Thymus (tissue), 11 donors: ENCODE results near the gene EIF3L. TPM values are rescaled to one million over a fixed set of nuclear protein-coding genes. Genes with fewer than 3 reads are reported as not detected.

Experiments used
- DNase-seq, 9 donors: peaks; one replicate each; pipeline ENCODE4 v3.0.0-alpha.2; 2013; ENCODE audit warnings: low spot score in 9 of 9, low read depth in 6 of 9, missing footprints in 1 of 9
- H3K27ac ChIP-seq, 2 donors: one replicate each; pipeline ENCODE4 v1.5.1; 2013; ENCODE audit warnings: control low read depth in 1 of 2, low read depth in 1 of 2, low read length in 1 of 2, mild to moderate bottlenecking in 1 of 2, moderate library complexity in 1 of 2
- H3K27me3 ChIP-seq, 2 donors: one replicate each; pipeline ENCODE4 v1.5.1; 2013; ENCODE audit warnings: low read length in 1 of 2; ENCODE audit not compliant: control insufficient read depth in 2 of 2, insufficient read depth in 1 of 2
- H3K36me3 ChIP-seq, 2 donors: one replicate each; pipeline ENCODE4 v1.5.1; 2013; ENCODE audit warnings: low read length in 1 of 2, mild to moderate bottlenecking in 1 of 2, moderate library complexity in 1 of 2; ENCODE audit not compliant: control insufficient read depth in 2 of 2, insufficient read depth in 2 of 2
- H3K4me1 ChIP-seq, 2 donors: one replicate each; pipeline ENCODE4 v1.5.1; 2013; ENCODE audit warnings: low read length in 2 of 2; ENCODE audit not compliant: control insufficient read depth in 2 of 2, insufficient read depth in 2 of 2
- H3K4me3 ChIP-seq, 2 donors: one replicate each; pipeline ENCODE4 v1.5.1; 2013; ENCODE audit warnings: low read length in 2 of 2, control low read depth in 1 of 2, mild to moderate bottlenecking in 1 of 2
- H3K9me3 ChIP-seq, 2 donors: one replicate each; pipeline ENCODE4 v1.5.1; 2013; ENCODE audit warnings: low read length in 1 of 2, mild to moderate bottlenecking in 1 of 2; ENCODE audit not compliant: control insufficient read depth in 2 of 2, insufficient read depth in 1 of 2
- WGBS: extraction: QIAGEN DNeasy Blood & Tissue Kit; methylation state at CpG from one replicate; pipeline ENCODE4 v1.1.7; 2013; 5-methylcytosine and 5-hydroxymethylcytosine counted together
- polyA plus RNA-seq: library from polyadenylated mRNA; stranded (reverse); fragments of 200-250 nt; gene quantifications from one replicate; pipeline ENCODE4 v1.2.3, GENCODE V29; 2013
- total RNA-seq: library from RNA; stranded (reverse); fragments of 120-200 nt; gene quantifications from one replicate; pipeline ENCODE4 v1.2.4, GENCODE V29; 2013
- donor health status: healthy.

Gene EIF3L
- total and polyA plus RNA-seq, 2 donors: 302 to 698 TPM

DNA sequence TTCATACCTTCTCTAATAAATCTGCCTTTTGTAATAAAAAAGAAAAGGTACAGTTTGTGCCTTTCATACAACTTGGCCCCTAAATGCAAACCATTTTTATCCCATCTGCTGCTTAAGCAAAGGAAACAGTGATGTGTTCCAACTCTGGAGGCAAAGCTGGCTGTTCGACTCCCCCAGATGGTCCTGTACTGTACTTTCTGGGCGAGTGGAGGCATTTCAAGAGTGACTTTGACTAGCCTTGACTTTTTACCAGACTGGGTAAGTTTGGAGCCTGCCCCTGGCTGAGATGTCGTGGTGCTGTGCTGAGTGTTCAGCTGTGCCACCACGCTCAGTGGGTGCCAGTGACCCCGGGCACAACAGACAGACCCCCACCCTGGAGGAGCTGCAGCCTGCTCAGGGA is 67.1 kb downstream of the EIF3L start:
- Histone ChIP-seq H3K27ac (no peak overlapping the region), H3K4me3 (no peak overlapping the region), H3K9me3 (no peaks in the 10 kb centered on the region), H3K4me1 (peaks cover 0 to 3% of the 10 kb centered on the region in 2 donors), H3K36me3 (peaks cover 19 to 40% of the 10 kb centered on the region in 2 donors), H3K27me3 (no peaks in the 10 kb centered on the region)
- DNase-seq: no peak
- WGBS: 96% methylated on average over 5 of the region's 5 CpGs

DNA sequence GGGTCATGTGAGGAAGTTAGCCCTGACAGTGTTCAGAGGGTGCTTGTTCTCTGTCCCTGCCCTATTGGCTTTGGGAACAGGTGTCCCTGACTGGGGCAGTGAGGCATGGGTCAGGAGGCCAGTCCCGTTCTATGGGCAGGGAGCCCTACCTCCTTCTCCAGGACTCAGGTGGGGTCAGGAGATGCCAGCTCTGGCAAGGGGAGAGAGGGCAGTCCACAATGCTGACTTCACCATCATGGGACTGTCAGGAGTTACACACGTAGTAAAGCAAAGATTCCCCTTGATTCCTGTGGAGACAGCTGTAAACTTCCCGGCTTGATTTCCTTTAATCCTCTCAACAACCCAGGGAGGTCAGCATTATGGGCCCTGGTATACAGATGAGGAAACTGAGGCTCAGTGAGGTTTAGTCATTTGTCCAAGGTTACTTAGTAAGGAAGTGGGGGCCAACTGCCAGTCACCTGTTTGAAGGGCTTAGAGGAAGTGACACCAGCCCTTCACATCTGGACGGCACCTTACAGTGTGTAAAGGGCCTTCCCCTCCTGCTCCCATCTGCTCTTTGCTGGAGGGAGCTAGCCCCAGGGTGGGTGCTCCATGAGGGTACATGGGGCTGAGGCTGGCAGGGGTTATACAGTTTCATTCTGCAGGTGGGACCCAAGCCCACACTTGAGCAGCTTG is 68.8 kb downstream of the EIF3L start:
- H3K4me1 ChIP-seq: peaks cover 0 to 3% of the 10 kb centered on the region in 2 donors
- no peak overlapping the region for H3K27ac ChIP-seq
- H3K4me3 ChIP-seq: no peak overlapping the region
- 90% methylated on average over 4 of the region's 4 CpGs for WGBS
- no peaks in the 10 kb centered on the region for H3K9me3 ChIP-seq
- no peaks in the 10 kb centered on the region for H3K27me3 ChIP-seq
- peaks cover 26 to 35% of the 10 kb centered on the region in 2 donors for H3K36me3 ChIP-seq
- DNase-seq: no peak

DNA sequence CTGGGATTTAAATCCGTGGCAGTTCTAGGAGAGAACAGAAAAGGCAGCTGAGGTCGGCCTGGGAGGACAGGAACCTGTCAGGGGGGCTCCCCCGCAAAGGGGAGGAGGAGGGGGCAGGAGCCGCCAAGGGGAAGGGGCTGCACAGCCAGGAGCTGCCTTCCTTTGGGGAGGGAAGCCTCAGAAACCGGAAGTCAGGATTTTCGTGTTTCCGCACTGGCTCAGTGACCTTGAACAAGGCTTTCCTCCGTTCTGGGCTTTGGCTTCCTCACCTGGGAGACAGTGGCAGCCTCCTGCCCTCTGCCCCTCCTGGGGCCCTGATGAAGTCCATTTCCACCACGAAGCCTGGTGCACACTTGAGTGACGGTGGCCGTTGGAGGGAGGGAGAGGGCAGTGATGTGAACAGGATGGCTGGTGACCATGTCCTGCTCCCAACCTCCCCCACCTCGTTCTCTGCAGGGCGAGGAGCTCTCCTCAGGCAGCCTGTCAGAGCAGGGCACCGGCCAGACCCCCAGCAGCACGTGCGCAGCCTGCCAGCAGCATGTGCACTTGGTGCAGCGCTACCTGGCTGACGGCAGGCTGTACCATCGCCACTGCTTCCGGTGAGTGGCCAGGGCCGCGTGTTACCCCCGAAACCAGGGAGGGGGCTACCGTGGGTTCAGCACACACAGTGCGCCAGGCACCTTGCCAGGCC is 69.5 kb downstream of the EIF3L start:
- WGBS: 96% methylated on average over 25 of the region's 25 CpGs
- no peak overlapping the region for H3K4me3 ChIP-seq
- H3K27ac ChIP-seq: no peak overlapping the region

DNA sequence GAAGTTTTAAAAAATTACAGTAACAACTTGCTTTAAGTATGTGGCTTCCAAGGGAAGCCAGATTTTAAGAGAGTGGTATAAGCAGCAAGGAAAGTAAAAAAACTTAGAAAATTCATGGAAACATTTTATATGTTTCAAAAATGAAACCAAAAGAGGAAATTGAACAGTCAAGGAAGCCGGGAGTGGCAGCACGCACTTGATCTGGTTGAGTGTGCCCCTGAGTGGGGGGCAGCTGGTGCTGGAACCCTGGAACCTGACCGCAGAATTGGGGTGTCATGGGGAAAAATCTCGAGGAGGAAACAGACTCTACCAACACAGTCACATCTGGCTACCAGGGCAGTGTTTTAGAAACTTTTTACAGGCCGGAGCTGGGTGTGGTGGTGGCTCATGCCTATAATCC is 70.9 kb downstream of the EIF3L start:
- Histone ChIP-seq H3K4me1 (peaks cover 0 to 3% of the 10 kb centered on the region in 2 donors), H3K36me3 (peaks cover 22 to 39% of the 10 kb centered on the region in 2 donors), H3K27me3 (no peaks in the 10 kb centered on the region), H3K9me3 (no peaks in the 10 kb centered on the region), H3K27ac (no peak overlapping the region), H3K4me3 (no peak overlapping the region)
- WGBS: 25% methylated on average over 5 of the region's 5 CpGs
- DNase-seq: no peak

More for the DNA sequence above, 69.5 kb downstream of the EIF3L start:
- H3K36me3 ChIP-seq: peaks cover 22 to 35% of the 10 kb centered on the region in 2 donors
- no peaks in the 10 kb centered on the region for H3K27me3 ChIP-seq
- no peak for DNase-seq
- H3K9me3 ChIP-seq: no peaks in the 10 kb centered on the region
- H3K4me1 ChIP-seq: peaks cover 0 to 3% of the 10 kb centered on the region in 2 donors

DNA sequence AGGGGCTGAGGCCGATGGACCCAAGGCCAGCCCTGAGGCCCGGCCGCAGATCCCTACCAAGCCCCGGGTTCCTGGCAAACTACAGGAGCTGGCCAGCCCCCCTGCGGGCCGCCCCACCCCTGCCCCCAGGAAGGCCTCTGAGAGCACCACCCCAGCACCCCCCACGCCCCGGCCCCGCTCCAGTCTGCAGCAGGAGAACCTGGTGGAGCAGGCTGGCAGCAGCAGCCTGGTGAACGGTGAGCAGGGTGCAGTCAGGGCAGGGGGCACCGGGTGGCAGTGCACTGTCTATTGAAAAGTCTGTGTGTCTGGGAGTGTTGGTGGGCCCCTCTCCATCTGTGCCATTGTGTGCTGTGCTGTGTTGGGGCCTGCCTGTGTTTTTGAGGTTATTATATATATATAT is 73.0 kb downstream of the EIF3L start:
- Histone ChIP-seq H3K36me3 (peaks cover 23 to 46% of the 10 kb centered on the region in 2 donors), H3K4me1 (peaks cover 0 to 3% of the 10 kb centered on the region in 2 donors), H3K4me3 (no peak overlapping the region), H3K27ac (no peak overlapping the region), H3K9me3 (no peaks in the 10 kb centered on the region), H3K27me3 (no peaks in the 10 kb centered on the region)
- WGBS: 97% methylated on average over 11 of the region's 11 CpGs
- no peak for DNase-seq

DNA sequence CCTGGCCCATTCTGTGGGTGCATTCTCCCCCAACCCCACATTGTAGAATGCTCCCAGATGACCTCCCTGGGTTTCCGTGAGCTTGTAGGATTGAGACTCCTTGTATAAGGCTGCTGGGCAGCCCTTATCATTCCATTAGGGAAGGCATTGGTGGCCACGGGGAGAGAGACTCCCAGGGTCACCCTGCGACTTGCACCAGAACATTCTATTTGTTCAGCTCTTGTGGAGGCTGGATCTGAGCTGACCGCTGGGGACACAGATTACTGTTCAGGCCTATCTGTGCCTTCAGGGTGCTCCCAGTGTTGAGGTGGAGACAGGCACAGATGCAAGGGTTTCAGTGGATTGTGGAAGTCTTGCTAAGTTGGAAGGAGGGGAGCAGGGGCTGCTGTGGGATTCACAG is 74.7 kb downstream of the EIF3L start:
- Histone ChIP-seq H3K4me1 (no peaks in the 10 kb centered on the region), H3K27ac (no peak overlapping the region), H3K9me3 (no peaks in the 10 kb centered on the region), H3K36me3 (peaks cover 17 to 33% of the 10 kb centered on the region in 2 donors), H3K27me3 (no peaks in the 10 kb centered on the region), H3K4me3 (no peak overlapping the region)
- WGBS: 97% methylated on average over 4 of the region's 4 CpGs
- DNase-seq: no peak

DNA sequence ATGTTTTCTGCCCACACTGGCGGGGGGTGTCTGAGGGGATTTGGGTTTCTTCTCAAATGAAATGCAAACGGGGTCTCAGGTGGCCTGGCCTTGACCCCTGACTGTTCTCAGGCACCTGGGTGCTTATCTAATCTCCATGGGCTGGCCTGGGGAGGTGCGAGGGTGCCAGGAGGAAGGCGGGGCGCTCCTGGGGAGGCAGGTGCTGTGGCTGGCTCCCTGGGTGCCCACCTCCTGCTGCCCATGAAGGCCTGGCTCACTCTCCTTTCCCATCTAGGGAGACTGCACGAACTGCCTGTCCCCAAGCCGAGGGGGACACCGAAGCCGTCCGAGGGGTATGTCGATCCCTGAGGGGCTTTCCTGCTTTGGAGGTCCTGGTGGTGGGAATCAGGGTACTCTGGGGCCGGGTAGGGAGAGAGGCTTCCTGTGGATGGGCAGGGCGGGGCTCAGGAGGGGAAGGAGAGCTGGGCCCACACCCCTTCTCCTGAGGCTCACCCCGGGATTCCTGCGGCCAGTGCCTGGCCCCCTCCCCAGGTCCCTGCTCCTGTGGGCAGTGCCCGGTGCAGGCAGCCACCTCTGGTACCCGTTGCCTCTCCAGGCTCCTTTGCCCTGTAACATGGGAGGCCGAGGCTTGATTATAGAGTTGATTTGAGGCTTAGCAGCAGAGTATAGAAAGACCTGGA is 75.3 kb downstream of the EIF3L start:
- Histone ChIP-seq H3K4me3 (no peak overlapping the region), H3K4me1 (no peaks in the 10 kb centered on the region), H3K36me3 (peaks cover 17 to 31% of the 10 kb centered on the region in 2 donors), H3K27me3 (no peaks in the 10 kb centered on the region), H3K27ac (no peak overlapping the region), H3K9me3 (no peaks in the 10 kb centered on the region)
- DNase-seq: no peak
- WGBS: 97% methylated on average over 18 of the region's 18 CpGs

DNA sequence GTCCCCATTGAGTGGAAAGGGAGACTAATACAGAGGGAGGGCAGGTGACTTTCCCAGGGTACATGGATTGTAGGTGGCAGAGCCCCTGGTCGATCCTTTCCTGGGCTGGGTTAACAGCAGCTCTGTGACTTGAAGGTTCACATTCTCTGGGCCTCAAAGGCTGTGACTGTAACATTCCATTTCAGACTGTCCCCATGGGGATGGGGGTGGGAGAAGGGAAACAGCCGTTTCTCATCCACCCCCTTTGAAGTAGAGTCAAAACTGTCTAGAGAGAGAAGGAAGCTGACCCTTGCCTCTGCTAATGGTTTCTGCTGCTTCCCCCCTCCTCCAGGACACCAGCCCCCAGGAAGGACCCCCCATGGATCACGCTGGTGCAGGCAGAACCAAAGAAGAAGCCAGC is 76.1 kb downstream of the EIF3L start:
- H3K9me3 ChIP-seq: no peaks in the 10 kb centered on the region
- WGBS: 95% methylated on average over 3 of the region's 3 CpGs
- no peak overlapping the region for H3K27ac ChIP-seq
- peaks cover 17 to 37% of the 10 kb centered on the region in 2 donors for H3K36me3 ChIP-seq
- no peak overlapping the region for H3K4me3 ChIP-seq
- no peaks in the 10 kb centered on the region for H3K4me1 ChIP-seq
- H3K27me3 ChIP-seq: no peaks in the 10 kb centered on the region
- no peak for DNase-seq

DNA sequence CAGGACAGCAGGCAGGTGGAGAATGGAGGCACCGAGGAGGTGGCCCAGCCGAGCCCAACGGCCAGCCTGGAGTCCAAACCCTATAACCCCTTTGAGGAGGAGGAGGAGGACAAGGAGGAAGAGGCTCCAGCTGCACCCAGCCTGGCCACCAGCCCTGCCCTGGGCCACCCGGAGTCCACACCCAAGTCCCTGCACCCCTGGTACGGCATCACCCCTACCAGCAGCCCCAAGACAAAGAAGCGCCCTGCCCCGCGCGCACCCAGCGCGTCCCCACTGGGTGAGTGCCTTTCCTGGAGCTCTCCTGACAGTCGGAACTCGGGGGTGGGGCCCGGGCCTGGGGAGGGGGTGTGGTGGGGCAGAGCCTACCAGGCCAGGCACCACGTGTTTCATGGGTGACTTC is 76.5 kb downstream of the EIF3L start:
- WGBS: 93% methylated on average over 15 of the region's 15 CpGs
- DNase-seq: no peak
- H3K9me3 ChIP-seq: no peaks in the 10 kb centered on the region

More for the DNA sequence above, 76.5 kb downstream of the EIF3L start:
- no peak overlapping the region for H3K27ac ChIP-seq
- peaks cover 17 to 37% of the 10 kb centered on the region in 2 donors for H3K36me3 ChIP-seq
- no peaks in the 10 kb centered on the region for H3K4me1 ChIP-seq
- no peaks in the 10 kb centered on the region for H3K27me3 ChIP-seq
- no peak overlapping the region for H3K4me3 ChIP-seq
